Measurements from ENCODE around the gene CHI3L2.

GRCh38 chr1:111269825-111270406, 42.4 kb downstream of the CHI3L2 start:
- no peak for TF ChIP-seq EZH2 (IDR thresholded peaks at IDR 0.05; ENCODE audit: insufficient read depth, low read length)
- TF ChIP-seq, protein P1, sequence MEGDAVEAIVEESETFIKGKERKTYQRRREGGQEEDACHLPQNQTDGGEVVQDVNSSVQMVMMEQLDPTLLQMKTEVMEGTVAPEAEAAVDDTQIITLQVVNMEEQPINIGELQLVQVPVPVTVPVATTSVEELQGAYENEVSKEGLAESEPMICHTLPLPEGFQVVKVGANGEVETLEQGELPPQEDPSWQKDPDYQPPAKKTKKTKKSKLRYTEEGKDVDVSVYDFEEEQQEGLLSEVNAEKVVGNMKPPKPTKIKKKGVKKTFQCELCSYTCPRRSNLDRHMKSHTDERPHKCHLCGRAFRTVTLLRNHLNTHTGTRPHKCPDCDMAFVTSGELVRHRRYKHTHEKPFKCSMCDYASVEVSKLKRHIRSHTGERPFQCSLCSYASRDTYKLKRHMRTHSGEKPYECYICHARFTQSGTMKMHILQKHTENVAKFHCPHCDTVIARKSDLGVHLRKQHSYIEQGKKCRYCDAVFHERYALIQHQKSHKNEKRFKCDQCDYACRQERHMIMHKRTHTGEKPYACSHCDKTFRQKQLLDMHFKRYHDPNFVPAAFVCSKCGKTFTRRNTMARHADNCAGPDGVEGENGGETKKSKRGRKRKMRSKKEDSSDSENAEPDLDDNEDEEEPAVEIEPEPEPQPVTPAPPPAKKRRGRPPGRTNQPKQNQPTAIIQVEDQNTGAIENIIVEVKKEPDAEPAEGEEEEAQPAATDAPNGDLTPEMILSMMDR (IDR thresholded peaks at IDR 0.05; ENCODE audit: insufficient read depth, low read depth, low read length): no peak

Data from astrocyte (in vitro differentiated cells and primary cell).